ENCODE measurements around the gene DNM1.

DNA sequence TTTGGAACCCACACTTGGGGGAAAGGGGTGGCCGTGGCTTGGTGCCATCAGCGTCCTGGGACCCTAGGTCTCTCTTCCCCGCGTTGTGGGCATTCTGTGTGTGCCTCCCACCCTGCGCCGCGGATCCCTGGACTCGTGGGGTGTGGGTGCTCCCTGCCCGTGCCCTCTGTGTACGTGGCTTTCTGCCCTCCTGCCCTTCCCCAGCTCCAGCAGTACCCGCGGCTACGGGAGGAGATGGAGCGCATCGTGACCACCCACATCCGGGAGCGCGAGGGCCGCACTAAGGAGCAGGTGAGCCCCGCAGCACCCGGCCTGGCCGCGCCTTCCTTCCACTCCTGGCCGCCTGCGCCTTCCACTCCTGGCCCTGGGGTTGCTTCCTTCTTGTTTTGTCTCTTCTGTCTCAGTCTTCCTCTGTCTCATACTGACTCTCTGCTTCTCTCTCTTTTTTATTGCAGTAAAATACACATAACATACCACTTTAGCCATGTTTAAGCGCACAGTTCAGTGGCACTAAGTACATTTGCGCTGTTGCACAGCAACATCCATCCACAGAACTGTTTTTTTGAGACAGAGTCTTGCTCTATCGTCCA, 30.7 kb downstream of the DNM1 start:
- TF ChIP-seq POLR2A (IDR thresholded peaks at IDR 0.05; ENCODE audit: low read length), result no peak
- TF ChIP-seq GATA1 (IDR thresholded peaks at IDR 0.05; ENCODE audit: low read depth, low read length), result no peak

Measured in erythroblast (primary cell).